GM11168 (cell line): ENCODE results near the gene ZFYVE28.
"Not testable (repeated sequence)": the region's sequence is repeated elsewhere in the genome, so short reads cannot be mapped to it uniquely, and the experiment has no call there.

Experiments used
- in situ Hi-C: fragments of 300-500 bp; cut with MboI; formaldehyde crosslinking; loops from one replicate; pipeline ENCODE4 v1.12.0; 2022; ENCODE audit warnings: low sequenced_read_pairs; ENCODE audit not compliant: unreplicated experiment

ZFYVE28 gene

GRCh38 chr4:2394528-2394927 is 23.9 kb downstream of the ZFYVE28 start:
- in situ Hi-C loops: no loop called here

- in situ Hi-C loops: no loop called here
Measured at GRCh38 chr4:2393353-2394270, 24.8 kb downstream of the ZFYVE28 start.

GRCh38 chr4:2390784-2391421 is 27.5 kb downstream of the ZFYVE28 start:
- in situ Hi-C loops: no loop called here

DNA sequence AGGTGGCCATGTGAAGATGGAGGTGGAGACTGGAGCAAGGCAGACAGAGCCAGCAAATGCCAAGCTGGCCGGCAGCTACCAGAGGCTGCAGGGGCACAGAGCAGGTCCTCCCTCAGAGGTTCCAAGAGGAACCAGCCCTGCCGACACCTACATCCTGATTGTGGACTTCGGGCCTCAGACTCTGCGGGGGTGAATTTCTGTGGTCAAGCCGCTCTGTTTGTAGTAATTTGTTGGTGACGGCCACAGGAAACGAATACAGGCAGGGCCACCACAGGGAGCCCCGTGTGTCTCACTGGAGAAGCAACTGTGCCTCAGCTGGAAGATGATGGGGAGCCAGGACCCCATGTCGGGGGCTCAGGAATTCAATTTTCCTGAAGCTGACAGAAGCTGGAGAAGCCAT is 28.3 kb downstream of the ZFYVE28 start:
- in situ Hi-C loops: no loop called here

- in situ Hi-C loops: no loop called here
Measured at GRCh38 chr4:2389691-2390090, 28.8 kb downstream of the ZFYVE28 start.

DNA sequence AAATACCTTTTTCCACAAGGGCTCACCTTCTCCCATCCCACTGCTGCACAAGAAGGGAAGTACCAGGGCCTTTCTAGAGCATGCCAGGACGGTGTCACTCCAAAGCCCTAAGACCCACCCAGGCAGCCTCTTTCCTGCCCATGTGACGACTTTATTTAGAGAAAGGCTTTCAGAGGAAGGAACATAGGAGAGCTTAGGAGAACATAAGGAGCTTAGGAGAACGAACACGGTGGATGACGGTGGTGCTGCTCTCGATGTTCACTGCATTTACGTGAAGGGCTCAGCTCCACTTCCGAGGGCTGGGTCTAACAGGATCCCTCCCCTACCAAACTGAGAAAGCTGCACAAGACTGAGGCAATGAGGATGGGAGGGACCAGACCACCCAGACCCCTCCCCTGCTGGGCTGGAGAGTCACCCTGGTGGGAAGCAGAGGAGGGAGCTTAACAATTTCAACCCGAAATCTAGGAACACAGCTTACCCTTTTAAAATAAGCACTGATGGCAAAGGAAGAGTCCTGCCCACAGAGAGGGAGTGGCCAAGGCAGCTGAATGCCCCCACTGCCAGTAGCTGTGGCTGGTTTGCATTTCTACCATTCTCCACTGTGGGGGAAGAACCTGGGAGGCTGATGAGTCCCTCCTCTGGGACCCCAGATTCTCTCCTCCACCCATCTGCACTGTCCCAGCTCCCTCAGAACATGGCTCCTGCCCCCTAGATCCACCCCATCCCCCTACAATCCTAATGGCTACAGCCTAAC is 29.8 kb downstream of the ZFYVE28 start:
- in situ Hi-C loops: no loop called here

DNA sequence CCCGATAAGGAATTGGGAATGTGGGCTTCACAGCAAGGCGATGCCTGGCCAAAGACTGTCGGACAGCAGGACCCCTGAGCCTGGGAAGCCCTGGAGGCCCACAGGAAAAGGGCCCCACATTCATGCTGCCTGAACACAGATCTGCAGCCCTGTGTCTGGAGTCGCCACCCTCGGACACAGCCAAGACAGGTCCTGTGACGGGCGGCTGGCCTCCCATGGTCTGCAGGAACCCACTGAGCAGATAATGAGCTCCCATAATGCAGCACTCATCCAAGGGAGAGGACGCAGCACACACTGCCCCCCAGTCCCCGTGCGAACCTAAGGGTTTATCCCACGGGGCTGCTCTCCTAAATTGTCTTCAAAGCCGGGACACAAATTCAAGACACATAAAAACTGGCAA is 30.6 kb downstream of the ZFYVE28 start:
- in situ Hi-C loops: no loop called here

GRCh38 chr4:2387218-2387617 is 31.2 kb downstream of the ZFYVE28 start:
- in situ Hi-C loops: no loop called here

DNA sequence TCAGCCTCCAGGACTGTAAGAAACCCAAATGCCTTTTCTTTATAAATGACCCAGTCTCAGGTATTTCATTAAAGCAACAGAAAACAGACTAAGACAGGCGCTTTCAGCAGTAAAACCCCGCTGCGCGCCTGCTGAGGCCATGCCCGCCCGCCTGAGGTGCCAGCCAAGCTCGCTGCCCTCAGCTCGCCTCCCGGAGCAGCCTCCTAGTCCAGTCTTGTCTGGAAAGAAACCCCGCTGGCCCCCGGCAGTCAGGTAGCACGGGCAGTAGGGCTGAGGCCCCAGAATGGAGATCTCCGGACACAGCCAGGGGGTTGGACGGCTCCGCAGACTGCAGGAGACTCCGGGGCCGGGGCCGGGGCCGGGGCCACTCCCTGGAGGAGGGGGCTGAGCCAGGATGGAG is 31.7 kb downstream of the ZFYVE28 start:
- in situ Hi-C loops: no loop called here

DNA sequence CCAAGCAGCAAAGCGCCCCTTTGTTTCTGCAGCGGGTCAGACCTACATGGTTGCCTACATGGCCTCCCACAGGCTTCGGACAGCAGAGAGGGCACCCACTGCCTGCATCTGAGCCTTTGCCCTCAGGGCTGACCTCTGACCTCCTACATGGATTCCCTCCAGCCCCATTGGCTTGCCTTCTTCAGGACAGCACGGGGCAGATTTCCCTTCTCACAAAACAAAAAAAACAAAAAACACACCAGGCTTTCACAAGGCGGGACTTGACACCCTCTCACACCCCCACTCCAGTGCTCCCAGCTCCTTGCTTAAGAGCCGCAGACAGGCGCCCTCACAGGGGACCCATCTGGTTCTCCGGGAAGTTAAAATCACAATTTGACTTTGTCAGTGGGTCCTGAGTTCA is 32.9 kb downstream of the ZFYVE28 start:
- in situ Hi-C loops: no loop called here

- in situ Hi-C loops: no loop called here
Measured at GRCh38 chr4:2384245-2384644, 34.2 kb downstream of the ZFYVE28 start.

- in situ Hi-C loops: no loop called here
Measured at GRCh38 chr4:2383760-2384159, 34.7 kb downstream of the ZFYVE28 start.

DNA sequence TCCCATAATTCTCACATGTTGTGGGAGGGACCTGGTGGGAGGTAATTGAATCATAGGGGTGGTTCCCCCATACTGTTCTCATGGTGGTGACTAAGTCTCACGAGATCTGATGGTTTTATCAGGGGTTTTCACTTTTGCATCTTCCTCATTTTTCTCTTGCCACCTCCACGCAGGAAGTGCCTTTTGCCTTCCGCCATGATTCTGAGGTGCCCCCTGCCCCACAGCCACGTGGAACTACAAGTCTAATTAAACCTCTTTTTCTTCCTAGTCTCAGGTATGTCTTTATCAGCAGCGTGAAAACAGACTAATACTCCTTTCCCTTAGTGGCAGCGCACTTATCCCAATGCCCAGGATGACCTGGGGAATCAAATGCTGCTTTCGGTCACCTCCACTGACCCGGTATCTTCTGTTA is 35.2 kb downstream of the ZFYVE28 start:
- in situ Hi-C loops: not testable (repeated sequence)

- in situ Hi-C loops: not testable (repeated sequence)
Measured at GRCh38 chr4:2382769-2383202, 35.7 kb downstream of the ZFYVE28 start.

- in situ Hi-C loops: not testable (repeated sequence)
Measured at GRCh38 chr4:2380589-2380988, 37.9 kb downstream of the ZFYVE28 start.

DNA sequence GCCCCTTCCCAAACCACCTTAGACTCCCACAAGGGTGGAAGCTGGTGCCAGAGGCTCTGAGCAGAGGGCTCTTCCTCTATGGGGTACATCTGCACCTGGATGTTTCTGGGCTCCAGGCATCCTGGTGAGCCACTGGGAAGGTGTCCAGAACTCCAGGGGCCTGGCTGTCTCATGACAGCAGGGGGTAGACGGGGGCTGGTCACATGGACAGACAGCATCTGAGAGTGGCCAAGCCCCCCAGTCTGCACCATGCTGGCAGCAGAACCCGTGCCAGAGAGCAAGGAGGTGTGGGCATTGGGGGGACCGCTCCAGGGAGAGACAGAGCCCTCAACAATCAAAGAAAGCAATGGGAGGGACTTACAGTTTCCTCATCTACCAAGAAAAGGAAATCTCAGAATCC is 39.5 kb downstream of the ZFYVE28 start:
- in situ Hi-C loops: no loop called here

GRCh38 chr4:2378401-2378800 is 40.0 kb downstream of the ZFYVE28 start:
- in situ Hi-C loops: no loop called here

GRCh38 chr4:2377241-2377640 is 41.2 kb downstream of the ZFYVE28 start:
- in situ Hi-C loops: no loop called here

- in situ Hi-C loops: no loop called here
Measured at GRCh38 chr4:2375427-2375826, 43.0 kb downstream of the ZFYVE28 start.

- in situ Hi-C loops: no loop called here
Measured at GRCh38 chr4:2373532-2373931, 44.9 kb downstream of the ZFYVE28 start.

DNA sequence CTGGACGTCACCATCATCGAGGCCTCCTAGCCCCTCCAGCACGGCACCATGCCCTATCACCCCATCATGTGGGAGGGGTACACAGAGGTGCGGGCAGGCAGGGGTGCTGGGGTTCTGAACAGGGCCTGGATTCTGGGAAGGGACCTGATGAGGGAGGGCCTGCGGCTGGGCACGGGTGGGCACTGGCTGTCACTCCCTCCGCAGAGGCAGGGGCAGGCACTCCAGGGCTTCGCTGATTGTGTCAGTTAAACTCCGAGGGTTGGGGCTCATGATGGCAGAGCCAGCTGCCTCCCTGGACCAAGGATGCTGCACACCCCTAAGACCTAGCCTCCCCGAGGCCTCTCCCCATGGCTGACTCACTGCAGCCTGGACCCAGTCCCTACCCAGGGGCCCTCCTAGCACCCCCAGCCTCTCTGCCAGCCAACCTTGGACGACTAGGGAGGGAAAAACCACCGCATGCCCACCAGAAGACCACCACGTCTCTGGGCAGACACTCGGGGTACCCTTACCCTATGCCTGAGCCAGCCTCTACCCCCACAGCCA is 45.9 kb downstream of the ZFYVE28 start:
- in situ Hi-C loops: no loop called here
